Putamen (tissue), 1 donor: ENCODE measurements around the gene PPFIBP1.

Experiments used
- DNase-seq: peaks from one replicate; pipeline ENCODE4 v3.0.0-alpha.2; 2016; ENCODE audit warnings: low spot score

PPFIBP1 gene

GRCh38 chr12:27665704-27666103 is 141.7 kb downstream of the PPFIBP1 start:
- no peak for DNase-seq

DNA sequence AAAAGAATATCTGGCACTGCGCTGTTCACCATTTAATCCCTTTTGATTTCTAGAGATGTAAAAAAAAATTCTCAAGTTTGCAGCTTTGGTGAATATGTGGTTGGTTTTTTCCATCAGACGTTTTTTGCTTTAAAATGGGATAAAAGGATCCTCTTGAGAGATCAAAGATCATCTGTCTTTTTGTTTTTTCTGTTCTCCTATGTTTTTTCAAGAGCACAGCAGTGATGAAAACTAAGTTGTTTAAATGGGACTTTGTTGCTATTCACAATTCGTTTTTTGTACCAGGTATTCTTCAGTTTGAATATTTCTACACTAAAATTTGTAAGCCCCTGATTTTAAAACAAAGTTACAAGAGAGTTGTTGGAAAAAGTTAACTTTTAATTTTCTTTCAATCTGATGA is 142.5 kb downstream of the PPFIBP1 start:
- no peak for DNase-seq

DNA sequence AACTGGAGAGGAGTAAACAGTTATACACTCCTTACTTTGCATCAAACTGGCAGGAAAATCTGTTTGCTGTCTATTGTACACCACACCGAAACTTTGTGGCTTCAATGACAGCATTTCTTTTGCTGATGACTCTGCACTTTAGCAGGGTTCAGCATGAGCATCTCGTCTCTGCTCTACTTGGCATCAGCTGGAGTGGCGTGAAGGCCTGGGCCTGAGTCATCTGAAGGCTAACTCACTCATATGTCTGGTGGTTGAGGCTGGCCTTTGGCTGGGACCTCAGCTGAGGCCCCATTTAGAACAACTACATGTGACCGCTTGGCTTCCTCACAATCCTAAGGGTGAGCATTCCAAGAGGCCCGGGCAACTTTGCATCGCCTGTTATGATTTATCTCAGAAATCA is 143.5 kb downstream of the PPFIBP1 start:
- no peak for DNase-seq

- no peak for DNase-seq
Measured at GRCh38 chr12:27672051-27672450, 148.0 kb downstream of the PPFIBP1 start.

DNA sequence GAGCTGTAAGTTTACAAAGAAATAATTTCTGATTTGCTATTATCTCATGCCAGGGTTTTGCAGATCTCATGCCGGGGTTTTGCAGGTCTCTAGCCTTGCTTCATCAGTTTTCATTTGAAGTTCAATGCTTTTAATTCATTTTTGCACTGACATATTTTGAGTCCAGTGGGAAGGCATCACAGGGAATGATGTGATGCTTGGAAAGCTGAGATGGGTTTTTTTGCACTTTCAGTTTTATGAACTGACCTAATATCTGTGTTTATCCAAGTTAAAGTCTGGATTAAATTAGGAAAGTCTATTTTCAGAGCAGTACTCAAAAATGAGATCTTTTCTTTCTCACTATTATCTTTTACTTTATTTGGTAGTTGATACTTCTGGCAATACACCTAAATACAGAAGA is 148.6 kb downstream of the PPFIBP1 start:
- DNase-seq = no peak

- DNase-seq = no peak
Measured at GRCh38 chr12:27673101-27673718, 149.2 kb downstream of the PPFIBP1 start.

DNA sequence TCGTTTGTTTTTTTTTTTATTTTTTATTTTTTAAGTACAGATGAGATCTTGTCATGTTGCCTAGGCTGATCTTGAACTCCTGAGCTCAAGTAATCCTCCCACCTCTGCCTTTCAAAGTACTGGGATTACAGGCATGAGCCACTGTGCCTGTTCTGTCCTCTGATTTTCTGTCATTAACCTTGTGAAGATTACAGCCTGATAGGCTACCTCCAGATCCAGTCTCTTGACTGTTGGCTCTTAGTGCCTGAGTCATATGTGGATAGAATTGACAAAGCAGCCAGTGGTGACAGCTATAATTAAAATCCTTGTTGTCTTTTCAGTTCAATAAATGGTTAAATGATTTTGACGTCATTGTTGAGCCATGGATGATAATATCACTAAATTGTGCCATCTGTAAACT is 151.0 kb downstream of the PPFIBP1 start:
- DNase-seq = no peak

- no peak for DNase-seq
Measured at GRCh38 chr12:27680619-27681018, 156.6 kb downstream of the PPFIBP1 start.

DNA sequence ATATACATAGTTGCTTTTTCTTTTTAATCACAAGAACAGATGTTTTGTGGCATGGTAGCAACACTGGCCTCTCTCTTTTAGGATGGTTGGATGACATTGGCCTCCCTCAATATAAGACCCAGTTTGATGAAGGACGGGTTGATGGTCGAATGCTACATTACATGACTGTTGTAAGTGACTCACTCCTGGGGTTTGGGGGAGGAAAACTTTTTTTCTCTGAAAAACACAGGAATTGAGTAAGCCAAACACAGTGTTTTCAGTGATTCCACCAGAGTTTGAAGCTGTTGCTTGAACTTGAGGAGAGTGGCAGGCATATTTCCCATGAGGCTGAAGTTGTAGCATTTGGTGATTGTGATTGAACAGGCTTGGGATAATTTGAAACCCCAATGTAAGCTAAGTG is 158.5 kb downstream of the PPFIBP1 start:
- DNase-seq = no peak

- no peak for DNase-seq
Measured at GRCh38 chr12:27685274-27685673, 161.3 kb downstream of the PPFIBP1 start.

GRCh38 chr12:27686147-27686546 is 162.1 kb downstream of the PPFIBP1 start:
- no peak for DNase-seq

GRCh38 chr12:27688671-27689070 is 164.7 kb downstream of the PPFIBP1 start:
- DNase-seq = no peak

DNA sequence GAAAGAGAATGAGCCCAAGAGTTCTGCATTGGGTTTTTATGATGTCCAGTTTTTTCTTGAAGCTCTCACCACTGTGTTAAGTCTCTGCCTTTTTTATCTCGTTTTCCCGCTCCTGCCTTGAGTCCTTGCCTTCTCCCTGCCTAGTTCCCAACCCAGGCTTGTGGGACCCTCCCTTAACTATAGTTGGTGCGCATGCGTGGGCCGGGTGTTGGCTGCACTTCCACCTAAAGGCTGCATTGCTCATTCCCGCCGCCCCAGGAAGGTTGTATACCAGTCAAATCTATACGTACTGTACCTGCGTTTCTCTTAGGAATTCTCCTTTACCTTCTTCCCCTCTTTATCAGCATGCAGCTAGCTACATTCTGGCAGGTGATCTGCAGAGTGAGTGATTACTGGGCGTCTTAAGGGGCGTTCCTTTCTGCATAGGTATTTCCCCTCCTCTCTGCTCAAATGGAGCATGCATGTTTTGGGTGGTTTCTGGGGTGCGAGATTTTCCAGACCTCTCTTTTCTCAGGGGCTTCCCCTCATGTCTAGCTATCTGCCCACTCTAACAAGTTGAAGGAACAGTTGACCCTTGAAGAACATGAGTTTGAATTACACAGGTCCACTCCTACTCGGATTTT is 165.7 kb downstream of the PPFIBP1 start:
- DNase-seq = no peak

DNA sequence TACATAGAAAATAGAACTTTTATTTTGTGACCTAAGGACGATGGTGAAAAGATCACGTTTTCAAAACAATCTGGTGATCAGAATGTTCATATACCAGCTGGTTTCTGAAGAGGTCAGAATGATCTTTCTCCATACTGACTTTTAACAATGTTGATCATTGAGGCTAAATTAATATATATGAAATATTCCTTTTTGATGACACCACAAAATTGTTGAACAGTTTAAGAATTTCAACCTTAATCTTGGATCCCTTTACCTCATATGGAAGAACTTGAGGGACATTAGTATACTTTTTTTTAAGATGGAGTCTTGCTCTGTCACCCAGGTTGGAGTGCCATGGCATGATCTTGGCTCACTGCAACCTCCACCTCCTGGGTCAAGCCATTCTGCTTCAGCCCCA is 169.4 kb downstream of the PPFIBP1 start:
- no peak for DNase-seq

DNA sequence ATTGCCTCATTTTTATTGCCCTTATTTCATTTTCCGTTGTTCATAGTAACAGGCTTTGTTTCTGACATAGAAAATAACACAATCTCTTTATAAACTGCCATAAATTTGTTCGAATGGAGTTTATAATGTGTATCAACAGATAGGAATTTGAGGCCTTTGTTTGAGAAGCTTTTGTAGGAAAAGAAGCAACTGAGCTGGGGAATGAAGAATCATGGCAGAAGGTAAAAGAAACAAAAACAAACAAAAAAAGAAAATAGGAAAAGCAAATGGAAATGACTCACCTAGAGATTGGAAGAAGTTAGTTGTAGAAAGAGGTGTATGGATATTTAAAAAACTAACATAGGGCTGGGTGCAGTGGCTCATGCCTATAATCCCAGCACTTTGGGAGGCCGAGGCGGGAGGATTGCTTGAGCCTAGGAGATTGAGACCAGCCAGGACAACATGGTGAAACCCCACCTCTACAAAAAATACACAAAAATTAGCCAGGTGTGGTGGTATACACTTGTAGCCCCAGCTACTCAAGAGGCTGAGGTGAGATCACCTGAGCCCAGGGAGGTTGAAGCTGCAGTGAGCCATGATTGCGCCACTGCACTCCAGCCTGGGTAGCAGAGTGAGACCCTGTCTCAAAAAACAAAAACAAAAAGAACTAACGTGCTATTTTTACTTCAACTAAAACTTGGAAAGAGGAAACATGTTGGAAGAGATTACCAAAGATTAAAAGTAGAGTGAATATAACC is 171.7 kb downstream of the PPFIBP1 start:
- no peak for DNase-seq

GRCh38 chr12:27696293-27696652 is 172.3 kb downstream of the PPFIBP1 start, which contains the start of gene REP15:
TSS of gene REP15 (plus strand) at chr12:27696447. CDS start at chr12:27696563, 116 bp downstream.
- DNase-seq = no peak

- no peak for DNase-seq
Measured at GRCh38 chr12:27696864-27697564, 173.0 kb downstream of the PPFIBP1 start.

DNA sequence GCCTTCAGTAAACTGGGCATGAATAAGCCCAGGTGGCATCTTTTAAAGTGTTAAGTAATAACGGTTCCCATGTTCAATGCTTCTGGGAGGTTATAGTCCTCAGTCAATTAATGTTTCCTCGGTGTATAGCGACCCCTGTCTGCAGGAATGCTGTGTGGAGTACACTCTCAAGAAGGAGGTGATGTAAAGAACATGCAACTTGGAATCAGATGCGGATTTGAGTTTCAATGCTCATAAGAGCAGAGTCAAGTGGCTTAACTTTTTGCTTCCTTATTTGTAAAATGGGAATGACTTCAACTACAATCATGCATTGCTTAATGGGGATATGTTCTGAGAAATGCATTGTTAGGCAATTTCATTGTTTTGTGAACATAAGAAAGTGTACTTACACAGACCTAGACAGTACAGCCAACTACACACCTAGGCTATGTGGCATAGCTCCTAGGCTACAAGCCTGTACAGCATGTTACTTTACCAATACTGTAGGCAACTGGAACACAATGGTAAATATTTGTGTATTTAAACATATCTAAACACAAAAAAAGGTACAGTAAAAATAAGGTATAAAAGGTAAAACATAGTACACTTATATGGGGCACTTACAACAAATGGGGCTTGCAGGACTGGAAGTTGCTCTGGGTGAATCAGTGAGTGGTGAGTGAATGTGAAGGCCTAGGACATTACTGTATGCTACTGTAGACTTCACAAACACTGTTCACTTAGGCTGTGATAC is 179.9 kb downstream of the PPFIBP1 start:
- peak; percentile 52 for DNase-seq

DNA sequence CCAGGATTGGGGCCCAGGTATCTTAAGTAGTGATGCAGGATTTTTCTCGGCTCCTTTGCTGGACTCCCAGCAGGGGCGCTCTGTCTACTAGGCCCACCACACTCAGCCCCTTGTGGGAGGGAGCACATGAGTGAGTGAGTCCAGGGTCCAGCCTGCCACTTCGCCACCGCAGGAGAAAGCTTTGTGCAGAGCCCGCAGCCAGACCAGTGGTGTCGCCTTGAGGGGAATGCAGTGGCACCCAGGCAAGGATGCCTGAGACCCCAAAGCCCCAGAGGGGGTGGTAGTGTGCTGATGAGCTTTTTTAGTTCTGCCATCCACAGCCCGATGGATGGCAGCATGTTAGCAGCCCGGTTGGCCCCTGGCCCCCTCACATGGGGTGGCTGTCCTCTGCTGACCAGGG is 181.3 kb downstream of the PPFIBP1 start:
- no peak for DNase-seq

GRCh38 chr12:27707216-27707615 is 183.2 kb downstream of the PPFIBP1 start:
- DNase-seq = no peak

DNA sequence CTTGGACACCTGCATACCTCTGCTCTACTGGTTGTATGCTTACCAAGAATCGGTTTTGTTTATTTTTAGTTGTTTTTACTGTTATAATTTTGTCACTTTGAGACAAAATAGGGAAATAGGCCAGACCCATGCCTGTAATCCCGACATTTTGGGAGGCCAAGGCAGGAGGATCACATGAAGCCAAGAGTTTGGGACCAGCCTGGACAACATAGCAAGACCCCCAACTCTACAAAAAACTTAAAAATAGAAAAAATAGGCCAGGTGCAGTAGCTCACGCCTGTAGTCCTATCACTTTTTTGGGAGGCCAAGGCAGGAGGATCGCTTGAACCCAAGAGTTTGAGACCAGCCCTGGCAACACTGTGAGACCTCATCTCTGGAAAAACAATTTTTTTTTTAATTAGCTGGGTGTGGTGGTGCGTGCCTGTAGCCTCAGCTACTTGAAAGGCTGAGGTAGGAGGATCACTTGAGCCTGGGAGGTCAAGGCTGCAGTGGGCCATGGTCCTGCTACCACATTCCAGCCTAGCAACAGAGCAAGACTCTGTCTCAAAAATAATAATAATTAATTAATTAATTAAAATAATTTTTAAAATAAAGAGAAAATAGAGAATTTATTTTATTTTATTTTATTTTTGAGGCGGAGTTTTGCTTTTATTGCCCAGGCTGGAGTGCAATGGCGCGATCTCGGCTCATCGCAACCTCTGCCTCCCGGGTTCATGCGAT is 185.4 kb downstream of the PPFIBP1 start:
- no peak for DNase-seq
